ENCODE results near the gene OMP.

DNA sequence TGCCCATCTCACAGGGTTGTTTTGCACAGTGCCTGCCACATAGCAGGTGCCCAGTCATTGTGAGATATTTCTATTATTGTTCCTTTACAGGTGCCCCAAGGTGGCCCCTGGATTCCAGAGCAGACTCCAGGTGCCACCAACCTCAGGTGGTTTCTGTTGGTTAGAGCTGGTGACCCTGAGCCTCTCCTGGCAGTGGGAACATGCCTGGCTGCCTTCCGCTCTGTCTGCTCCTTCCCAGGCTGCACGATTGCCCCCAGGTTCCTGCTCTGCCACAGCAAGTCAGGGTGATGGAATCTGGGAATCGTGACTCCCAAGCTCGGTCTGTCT, 12.6 kb upstream of the OMP start:
- TF ChIP-seq POLR2A (IDR thresholded peaks at IDR 0.05) (no peak), POLR2AphosphoS5 (IDR thresholded peaks at IDR 0.05) (no peak)
- TF ChIP-seq, protein P1, sequence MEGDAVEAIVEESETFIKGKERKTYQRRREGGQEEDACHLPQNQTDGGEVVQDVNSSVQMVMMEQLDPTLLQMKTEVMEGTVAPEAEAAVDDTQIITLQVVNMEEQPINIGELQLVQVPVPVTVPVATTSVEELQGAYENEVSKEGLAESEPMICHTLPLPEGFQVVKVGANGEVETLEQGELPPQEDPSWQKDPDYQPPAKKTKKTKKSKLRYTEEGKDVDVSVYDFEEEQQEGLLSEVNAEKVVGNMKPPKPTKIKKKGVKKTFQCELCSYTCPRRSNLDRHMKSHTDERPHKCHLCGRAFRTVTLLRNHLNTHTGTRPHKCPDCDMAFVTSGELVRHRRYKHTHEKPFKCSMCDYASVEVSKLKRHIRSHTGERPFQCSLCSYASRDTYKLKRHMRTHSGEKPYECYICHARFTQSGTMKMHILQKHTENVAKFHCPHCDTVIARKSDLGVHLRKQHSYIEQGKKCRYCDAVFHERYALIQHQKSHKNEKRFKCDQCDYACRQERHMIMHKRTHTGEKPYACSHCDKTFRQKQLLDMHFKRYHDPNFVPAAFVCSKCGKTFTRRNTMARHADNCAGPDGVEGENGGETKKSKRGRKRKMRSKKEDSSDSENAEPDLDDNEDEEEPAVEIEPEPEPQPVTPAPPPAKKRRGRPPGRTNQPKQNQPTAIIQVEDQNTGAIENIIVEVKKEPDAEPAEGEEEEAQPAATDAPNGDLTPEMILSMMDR (IDR thresholded peaks at IDR 0.05) = no peak
